BE2C (cell line): Measurements from ENCODE around the gene SLF2.

Experiments used
- DNase-seq: peaks from one replicate; pipeline ENCODE4 v3.0.0-alpha.2; 2020
- H3K27me3 ChIP-seq: fragments of 250-450 bp; sonication (Bioruptor Pico); 2 replicates; pipeline ENCODE4 v1.5.1; 2020; ENCODE audit warnings: mild to moderate bottlenecking
- H3K36me3 ChIP-seq: fragments of 250-450 bp; sonication (Bioruptor Pico); 2 replicates; pipeline ENCODE4 v1.5.1; 2020; ENCODE audit warnings: mild to moderate bottlenecking
- H3K4me1 ChIP-seq: fragments of 250-450 bp; sonication (Bioruptor Pico); 2 replicates; pipeline ENCODE4 v1.5.1; 2020
- H3K4me3 ChIP-seq: 2 replicates; pipeline ENCODE4 v1.5.1; 2011; ENCODE audit warnings: low read depth, low read length
- H3K9me3 ChIP-seq: fragments of 250-450 bp; sonication (Bioruptor Pico); 2 replicates; pipeline ENCODE4 v1.5.1; 2020
- CTCF ChIP-seq: IDR thresholded peaks from 2 replicates; pipeline ENCODE4 v1.5.1; 2012; ENCODE audit warnings: mild to moderate bottlenecking, low read depth, low read length

SLF2 gene

GRCh38 chr10:100977436-100977835 lies 64.7 kb downstream of the SLF2 start:
- H3K27me3 ChIP-seq = no peaks in the 10 kb centered on the region
- no peaks in the 10 kb centered on the region for H3K9me3 ChIP-seq
- H3K4me3 ChIP-seq = no peak overlapping the region
- no peaks in the 10 kb centered on the region for H3K4me1 ChIP-seq
- no peak for TF ChIP-seq CTCF
- DNase-seq = no peak
- 0 out of 2 replicates have a peak, but pooled peaks cover 3% of the 10 kb centered on the region for H3K36me3 ChIP-seq

- Histone ChIP-seq H3K4me1 (no peaks in the 10 kb centered on the region), H3K9me3 (no peaks in the 10 kb centered on the region), H3K27me3 (no peaks in the 10 kb centered on the region), H3K4me3 (no peak overlapping the region), H3K36me3 (0 out of 2 replicates have a peak, but pooled peaks cover 3% of the 10 kb centered on the region)
- TF ChIP-seq CTCF = no peak
- no peak for DNase-seq
Observed at GRCh38 chr10:100978121-100978900, 65.5 kb downstream of the SLF2 start.

GRCh38 chr10:100978901-100979195 lies 66.1 kb downstream of the SLF2 start:
- no peaks in the 10 kb centered on the region for H3K9me3 ChIP-seq
- no peak overlapping the region for H3K4me3 ChIP-seq
- TF ChIP-seq CTCF = no peak
- DNase-seq = no peak
- 0 out of 2 replicates have a peak, but pooled peaks cover 3% of the 10 kb centered on the region for H3K36me3 ChIP-seq
- H3K27me3 ChIP-seq = no peaks in the 10 kb centered on the region
- no peaks in the 10 kb centered on the region for H3K4me1 ChIP-seq

GRCh38 chr10:100979791-100980272 lies 67.1 kb downstream of the SLF2 start:
- Histone ChIP-seq H3K36me3 (0 out of 2 replicates have a peak, but pooled peaks cover 3% of the 10 kb centered on the region), H3K27me3 (no peaks in the 10 kb centered on the region), H3K9me3 (no peaks in the 10 kb centered on the region), H3K4me3 (no peak overlapping the region), H3K4me1 (no peaks in the 10 kb centered on the region)
- no peak for DNase-seq
- no peak for TF ChIP-seq CTCF

GRCh38 chr10:100980311-100980710 lies 67.5 kb downstream of the SLF2 start:
- Histone ChIP-seq H3K4me1 (no peaks in the 10 kb centered on the region), H3K36me3 (0 out of 2 replicates have a peak, but pooled peaks cover 3% of the 10 kb centered on the region), H3K9me3 (no peaks in the 10 kb centered on the region), H3K27me3 (no peaks in the 10 kb centered on the region), H3K4me3 (no peak overlapping the region)
- no peak for TF ChIP-seq CTCF
- DNase-seq = no peak

- Histone ChIP-seq H3K4me3 (no peak overlapping the region), H3K4me1 (no peaks in the 10 kb centered on the region), H3K36me3 (peaks cover 6% of the 10 kb centered on the region; the same call in 1 of the 2 replicates), H3K27me3 (no peaks in the 10 kb centered on the region), H3K9me3 (no peaks in the 10 kb centered on the region)
- no peak for TF ChIP-seq CTCF
- DNase-seq = no peak
Observed at GRCh38 chr10:100980711-100981110, 67.9 kb downstream of the SLF2 start.
